ENCODE data around the gene THEMIS.

Gene THEMIS

GRCh38 chr6:127941228-127941627 lies 40.4 kb upstream of the THEMIS start:
- no peak overlapping the region for H3K9ac ChIP-seq (ENCODE audit: low read depth, low read length)
- no peaks in the 10 kb centered on the region for H4K20me1 ChIP-seq (ENCODE audit: insufficient read depth, low read length)
- TF ChIP-seq CTCF (IDR thresholded peaks at IDR 0.05; ENCODE audit: borderline replicate concordance, extremely low read depth, low read length, poor library complexity, severe bottlenecking) = no peak
- no peak for TF ChIP-seq EZH2 (IDR thresholded peaks at IDR 0.05; ENCODE audit: borderline replicate concordance, low read depth, low read length, severe bottlenecking)
- H3K36me3 ChIP-seq (ENCODE audit: insufficient read depth, low read length) = no peaks in the 10 kb centered on the region
- no peak overlapping the region for H2AFZ ChIP-seq (ENCODE audit: low read depth, low read length)
- no peak overlapping the region for H3K4me2 ChIP-seq (ENCODE audit: insufficient read depth, low read length)
- H3K27me3 ChIP-seq (ENCODE audit: insufficient read depth, low read length, poor library complexity) = no peaks in the 10 kb centered on the region
- H3K4me3 ChIP-seq (ENCODE audit: low read depth in 1 of 2, low read length in 2 of 2) = no peak overlapping the region
- no peaks in the 10 kb centered on the region for H3K79me2 ChIP-seq (ENCODE audit: insufficient read depth, low read length)
- H3K4me1 ChIP-seq (ENCODE audit: insufficient read depth, low read length) = peaks cover 11% of the 10 kb centered on the region
- no peaks in the 10 kb centered on the region for H3K9me3 ChIP-seq (ENCODE audit: insufficient read depth, low read length, severe bottlenecking)
- no peak for ATAC-seq (ENCODE audit: insufficient read depth, low read depth)
- H3K27ac ChIP-seq (ENCODE audit: low read length) = no peak overlapping the region
- no peak for DNase-seq

GRCh38 chr6:127939442-127940066 lies 38.7 kb upstream of the THEMIS start:
- Histone ChIP-seq H3K36me3 (ENCODE audit: insufficient read depth, low read length) (no peaks in the 10 kb centered on the region), H4K20me1 (ENCODE audit: insufficient read depth, low read length) (no peaks in the 10 kb centered on the region), H3K27ac (ENCODE audit: low read length) (no peak overlapping the region), H3K4me1 (ENCODE audit: insufficient read depth, low read length) (peaks cover 11% of the 10 kb centered on the region), H3K27me3 (ENCODE audit: insufficient read depth, low read length, poor library complexity) (no peaks in the 10 kb centered on the region), H3K9me3 (ENCODE audit: insufficient read depth, low read length, severe bottlenecking) (no peaks in the 10 kb centered on the region), H3K4me2 (ENCODE audit: insufficient read depth, low read length) (no peak overlapping the region), H3K4me3 (ENCODE audit: low read depth in 1 of 2, low read length in 2 of 2) (no peak overlapping the region), H3K79me2 (ENCODE audit: insufficient read depth, low read length) (no peaks in the 10 kb centered on the region), H2AFZ (ENCODE audit: low read depth, low read length) (no peak overlapping the region), H3K9ac (ENCODE audit: low read depth, low read length) (no peak overlapping the region)
- ATAC-seq (ENCODE audit: insufficient read depth, low read depth) (no peak), DNase-seq (no peak)
- TF ChIP-seq EZH2 (IDR thresholded peaks at IDR 0.05; ENCODE audit: borderline replicate concordance, low read depth, low read length, severe bottlenecking) = no peak
- no peak for TF ChIP-seq CTCF (IDR thresholded peaks at IDR 0.05; ENCODE audit: borderline replicate concordance, extremely low read depth, low read length, poor library complexity, severe bottlenecking)

GRCh38 chr6:127938701-127939100 lies 37.8 kb upstream of the THEMIS start:
- no peaks in the 10 kb centered on the region for H3K36me3 ChIP-seq (ENCODE audit: insufficient read depth, low read length)
- H3K27ac ChIP-seq (ENCODE audit: low read length) = no peak overlapping the region
- H3K27me3 ChIP-seq (ENCODE audit: insufficient read depth, low read length, poor library complexity) = no peaks in the 10 kb centered on the region
- TF ChIP-seq CTCF (IDR thresholded peaks at IDR 0.05; ENCODE audit: borderline replicate concordance, extremely low read depth, low read length, poor library complexity, severe bottlenecking) (no peak), EZH2 (IDR thresholded peaks at IDR 0.05; ENCODE audit: borderline replicate concordance, low read depth, low read length, severe bottlenecking) (no peak)
- no peak for DNase-seq
- no peaks in the 10 kb centered on the region for H4K20me1 ChIP-seq (ENCODE audit: insufficient read depth, low read length)
- H3K79me2 ChIP-seq (ENCODE audit: insufficient read depth, low read length) = no peaks in the 10 kb centered on the region
- H3K4me3 ChIP-seq (ENCODE audit: low read depth in 1 of 2, low read length in 2 of 2) = no peak overlapping the region
- no peak overlapping the region for H3K4me2 ChIP-seq (ENCODE audit: insufficient read depth, low read length)
- H2AFZ ChIP-seq (ENCODE audit: low read depth, low read length) = no peak overlapping the region
- no peak overlapping the region for H3K9ac ChIP-seq (ENCODE audit: low read depth, low read length)
- peaks cover 11% of the 10 kb centered on the region for H3K4me1 ChIP-seq (ENCODE audit: insufficient read depth, low read length)
- H3K9me3 ChIP-seq (ENCODE audit: insufficient read depth, low read length, severe bottlenecking) = no peaks in the 10 kb centered on the region
- no peak for ATAC-seq (ENCODE audit: insufficient read depth, low read depth)

Data from DND-41 (cell line).